GM19438 (cell line): ENCODE measurements around the gene LYPD6.
"Not testable (repeated sequence)": the region's sequence is repeated elsewhere in the genome, so short reads cannot be mapped to it uniquely, and the experiment has no call there.

ENCODE experiments used
- ATAC-seq: cut with Tn5 transposase; IDR thresholded peaks from one replicate; pipeline ENCODE4 v1.9.1; 2021; ENCODE audit warnings: low read depth; ENCODE audit not compliant: unreplicated experiment

Gene LYPD6

DNA sequence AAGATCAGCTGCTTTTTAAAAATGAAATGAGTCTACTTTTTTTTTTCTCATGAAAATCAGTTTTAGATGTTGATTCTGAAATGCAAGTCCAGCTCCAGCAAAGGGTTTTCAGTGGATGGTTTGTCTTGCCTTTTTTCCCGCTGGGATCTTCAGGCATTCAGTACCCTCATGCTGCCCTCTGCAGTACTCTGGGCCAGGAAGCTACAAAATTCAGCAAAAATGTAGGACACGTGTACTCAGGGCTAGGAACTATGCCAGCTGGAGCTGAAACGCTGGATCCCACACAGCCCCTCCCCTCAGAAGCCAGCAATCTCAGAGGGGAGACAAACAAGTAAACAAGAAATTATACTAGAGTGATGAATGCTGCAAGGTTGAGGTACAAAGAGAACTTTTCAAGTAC lies 159.9 kb downstream of the LYPD6 start:
- no peak for ATAC-seq

DNA sequence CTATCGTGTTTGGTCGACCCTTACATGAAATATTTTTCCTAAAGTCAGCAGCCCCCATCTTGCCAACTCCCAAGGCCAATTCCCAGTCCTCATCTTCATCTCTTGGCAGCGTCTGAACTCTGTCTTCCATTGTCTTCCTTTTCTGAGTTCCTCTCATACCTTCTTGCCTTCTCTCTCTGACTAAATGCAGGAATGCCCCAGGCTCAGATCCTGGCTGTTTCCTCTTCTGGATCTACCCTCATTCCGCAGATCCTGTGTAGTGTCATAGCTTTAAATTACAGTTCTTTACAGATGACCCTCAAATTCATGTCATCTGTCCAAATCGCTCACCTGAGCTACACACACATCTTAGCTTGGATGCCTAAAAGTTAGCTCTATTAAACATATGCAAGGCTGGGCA lies 162.5 kb downstream of the LYPD6 start:
- no peak for ATAC-seq

DNA sequence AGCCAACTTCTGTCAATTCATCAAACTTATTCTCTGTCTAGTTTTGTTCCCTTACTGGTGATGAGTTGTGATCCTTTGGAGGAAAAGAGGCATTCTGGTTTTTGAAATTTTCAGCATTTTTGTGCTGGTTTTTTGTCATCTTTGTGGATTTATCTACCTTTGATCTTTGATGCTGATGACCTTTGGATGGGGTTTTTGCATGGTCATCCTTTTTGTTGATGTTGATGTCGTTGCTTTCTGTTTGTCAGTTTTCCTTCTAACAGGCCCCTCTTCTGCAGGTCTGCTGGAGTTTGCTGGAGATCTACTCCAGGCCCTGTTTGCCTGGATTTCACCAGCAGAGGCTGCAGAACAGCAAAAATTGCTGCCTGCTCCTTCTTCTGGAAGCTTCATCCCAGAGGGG lies 168.8 kb downstream of the LYPD6 start:
- not testable (repeated sequence) for ATAC-seq

DNA sequence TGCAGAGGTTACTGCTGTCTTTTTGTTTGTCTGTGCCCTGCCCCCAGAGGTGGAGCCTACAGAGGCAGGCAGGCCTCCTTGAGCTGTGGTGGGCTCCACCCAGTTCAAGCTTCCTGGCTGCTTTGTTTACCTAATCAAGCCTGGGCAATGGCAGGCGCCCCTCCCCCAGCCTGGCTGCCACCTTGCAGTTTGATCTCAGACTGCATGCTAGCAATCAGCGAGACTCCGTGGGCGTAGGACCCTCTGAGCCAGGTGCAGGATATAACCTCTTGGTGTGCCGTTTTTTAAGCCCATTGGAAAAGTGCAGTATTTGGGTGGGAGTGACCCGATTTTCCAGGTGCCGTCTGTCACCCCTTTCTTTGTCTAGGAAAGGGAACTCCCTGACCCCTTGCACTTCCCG lies 176.4 kb downstream of the LYPD6 start:
- not testable (repeated sequence) for ATAC-seq

DNA sequence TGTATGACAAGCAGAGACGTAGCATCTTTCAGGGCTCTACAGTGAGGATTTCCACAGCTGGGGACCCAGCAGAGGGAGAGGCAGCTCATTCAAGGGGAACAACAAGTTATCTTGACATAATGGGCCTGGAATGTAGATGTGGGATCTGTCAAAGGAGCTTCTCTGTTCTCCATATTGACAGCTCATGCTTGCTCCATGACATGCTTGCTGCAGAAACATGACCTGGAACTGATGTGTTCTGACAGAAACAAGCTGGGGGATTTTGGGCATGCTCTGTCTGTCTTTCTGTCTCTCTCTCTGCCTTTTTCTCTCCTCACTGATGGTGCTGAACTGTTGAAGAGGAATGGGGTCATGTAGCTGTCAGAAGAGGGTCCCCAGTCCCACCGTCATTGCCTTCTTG lies 177.6 kb downstream of the LYPD6 start:
- ATAC-seq: no peak

DNA sequence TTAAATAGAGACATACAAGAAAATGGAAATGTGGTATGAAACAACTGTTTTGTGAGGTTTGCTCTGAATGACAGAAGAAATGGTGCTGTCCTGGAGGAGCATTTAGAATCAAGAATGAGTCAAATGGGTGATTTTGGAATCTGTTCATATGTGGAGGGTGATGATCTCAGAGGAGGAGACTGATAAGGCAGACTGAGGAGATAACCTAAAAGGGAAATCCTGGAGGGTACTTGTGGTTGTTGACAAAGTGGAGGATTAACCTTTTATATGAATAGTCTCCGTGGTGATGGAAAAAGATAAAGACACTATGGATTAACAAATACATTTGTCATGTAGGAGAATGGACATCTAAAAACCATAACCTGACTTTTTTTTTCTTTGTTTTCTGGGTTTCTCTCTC lies 183.1 kb downstream of the LYPD6 start:
- no peak for ATAC-seq
